Measurements from ENCODE around the gene AKAP13.

DNA sequence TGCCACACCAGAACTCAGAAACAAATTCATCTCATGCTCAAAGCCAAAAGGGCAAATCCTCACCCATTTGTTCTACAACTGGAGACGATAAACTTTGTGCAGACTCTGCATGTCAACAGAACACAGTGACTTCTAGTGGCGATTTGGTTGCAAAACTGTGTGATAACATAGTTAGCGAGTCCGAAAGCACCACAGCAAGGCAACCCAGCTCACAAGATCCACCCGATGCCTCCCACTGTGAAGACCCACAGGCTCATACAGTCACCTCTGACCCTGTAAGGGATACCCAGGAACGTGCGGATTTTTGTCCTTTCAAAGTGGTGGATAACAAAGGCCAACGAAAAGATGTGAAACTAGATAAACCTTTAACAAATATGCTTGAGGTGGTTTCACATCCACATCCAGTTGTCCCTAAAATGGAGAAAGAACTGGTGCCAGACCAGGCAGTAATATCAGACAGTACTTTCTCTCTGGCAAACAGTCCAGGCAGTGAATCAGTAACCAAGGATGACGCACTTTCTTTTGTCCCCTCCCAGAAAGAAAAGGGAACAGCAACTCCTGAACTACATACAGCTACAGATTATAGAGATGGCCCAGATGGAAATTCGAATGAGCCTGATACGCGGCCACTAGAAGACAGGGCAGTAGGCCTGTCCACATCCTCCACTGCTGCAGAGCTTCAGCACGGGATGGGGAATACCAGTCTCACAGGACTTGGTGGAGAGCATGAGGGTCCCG, 199.7 kb downstream of the AKAP13 start:
- TF ChIP-seq, protein P1, sequence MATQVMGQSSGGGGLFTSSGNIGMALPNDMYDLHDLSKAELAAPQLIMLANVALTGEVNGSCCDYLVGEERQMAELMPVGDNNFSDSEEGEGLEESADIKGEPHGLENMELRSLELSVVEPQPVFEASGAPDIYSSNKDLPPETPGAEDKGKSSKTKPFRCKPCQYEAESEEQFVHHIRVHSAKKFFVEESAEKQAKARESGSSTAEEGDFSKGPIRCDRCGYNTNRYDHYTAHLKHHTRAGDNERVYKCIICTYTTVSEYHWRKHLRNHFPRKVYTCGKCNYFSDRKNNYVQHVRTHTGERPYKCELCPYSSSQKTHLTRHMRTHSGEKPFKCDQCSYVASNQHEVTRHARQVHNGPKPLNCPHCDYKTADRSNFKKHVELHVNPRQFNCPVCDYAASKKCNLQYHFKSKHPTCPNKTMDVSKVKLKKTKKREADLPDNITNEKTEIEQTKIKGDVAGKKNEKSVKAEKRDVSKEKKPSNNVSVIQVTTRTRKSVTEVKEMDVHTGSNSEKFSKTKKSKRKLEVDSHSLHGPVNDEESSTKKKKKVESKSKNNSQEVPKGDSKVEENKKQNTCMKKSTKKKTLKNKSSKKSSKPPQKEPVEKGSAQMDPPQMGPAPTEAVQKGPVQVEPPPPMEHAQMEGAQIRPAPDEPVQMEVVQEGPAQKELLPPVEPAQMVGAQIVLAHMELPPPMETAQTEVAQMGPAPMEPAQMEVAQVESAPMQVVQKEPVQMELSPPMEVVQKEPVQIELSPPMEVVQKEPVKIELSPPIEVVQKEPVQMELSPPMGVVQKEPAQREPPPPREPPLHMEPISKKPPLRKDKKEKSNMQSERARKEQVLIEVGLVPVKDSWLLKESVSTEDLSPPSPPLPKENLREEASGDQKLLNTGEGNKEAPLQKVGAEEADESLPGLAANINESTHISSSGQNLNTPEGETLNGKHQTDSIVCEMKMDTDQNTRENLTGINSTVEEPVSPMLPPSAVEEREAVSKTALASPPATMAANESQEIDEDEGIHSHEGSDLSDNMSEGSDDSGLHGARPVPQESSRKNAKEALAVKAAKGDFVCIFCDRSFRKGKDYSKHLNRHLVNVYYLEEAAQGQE (tag by site-specific recombination; IDR thresholded peaks at IDR 0.05): no peak
- no peak for TF ChIP-seq ZNF501 (tag by site-specific recombination; IDR thresholded peaks at IDR 0.05)
- TF ChIP-seq, protein P2, sequence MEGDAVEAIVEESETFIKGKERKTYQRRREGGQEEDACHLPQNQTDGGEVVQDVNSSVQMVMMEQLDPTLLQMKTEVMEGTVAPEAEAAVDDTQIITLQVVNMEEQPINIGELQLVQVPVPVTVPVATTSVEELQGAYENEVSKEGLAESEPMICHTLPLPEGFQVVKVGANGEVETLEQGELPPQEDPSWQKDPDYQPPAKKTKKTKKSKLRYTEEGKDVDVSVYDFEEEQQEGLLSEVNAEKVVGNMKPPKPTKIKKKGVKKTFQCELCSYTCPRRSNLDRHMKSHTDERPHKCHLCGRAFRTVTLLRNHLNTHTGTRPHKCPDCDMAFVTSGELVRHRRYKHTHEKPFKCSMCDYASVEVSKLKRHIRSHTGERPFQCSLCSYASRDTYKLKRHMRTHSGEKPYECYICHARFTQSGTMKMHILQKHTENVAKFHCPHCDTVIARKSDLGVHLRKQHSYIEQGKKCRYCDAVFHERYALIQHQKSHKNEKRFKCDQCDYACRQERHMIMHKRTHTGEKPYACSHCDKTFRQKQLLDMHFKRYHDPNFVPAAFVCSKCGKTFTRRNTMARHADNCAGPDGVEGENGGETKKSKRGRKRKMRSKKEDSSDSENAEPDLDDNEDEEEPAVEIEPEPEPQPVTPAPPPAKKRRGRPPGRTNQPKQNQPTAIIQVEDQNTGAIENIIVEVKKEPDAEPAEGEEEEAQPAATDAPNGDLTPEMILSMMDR (tag by site-specific recombination; IDR thresholded peaks at IDR 0.05): no peak
- no peak for TF ChIP-seq ZNF658 (tag by site-specific recombination; IDR thresholded peaks at IDR 0.05)
- no peak for TF ChIP-seq ZNF146 (tag by site-specific recombination; IDR thresholded peaks at IDR 0.05)
- TF ChIP-seq ZNF558 (tag by site-specific recombination; IDR thresholded peaks at IDR 0.05): no peak
- no peak for TF ChIP-seq ZNF157 (tag by site-specific recombination; IDR thresholded peaks at IDR 0.05)
- no peak for TF ChIP-seq ZNF311 (tag by site-specific recombination; IDR thresholded peaks at IDR 0.05; ENCODE audit: borderline replicate concordance)
- TF ChIP-seq ZNF600 (tag by site-specific recombination; IDR thresholded peaks at IDR 0.05): no peak

All from HEK293 (cell line).